ENCODE data around the gene TNS1.

DNA sequence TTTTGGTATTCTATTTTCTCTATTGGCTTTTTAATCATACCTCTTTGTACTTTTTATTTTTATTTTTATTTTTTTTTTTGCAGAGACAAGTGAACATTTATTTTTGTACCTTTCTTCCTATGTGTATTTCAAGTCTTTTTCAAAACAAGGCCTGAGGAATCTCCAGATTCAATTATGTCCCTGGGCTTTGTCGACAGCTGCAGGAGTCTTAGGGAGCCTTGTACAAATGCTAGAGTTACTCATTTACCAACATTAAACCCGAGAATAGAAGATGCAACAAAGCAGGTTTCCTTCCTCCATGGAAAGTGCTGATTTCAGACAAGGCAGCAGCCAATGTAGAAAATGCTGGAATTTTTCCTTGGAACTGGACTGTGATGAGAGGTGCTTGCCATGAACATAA lies 242.8 kb downstream of the TNS1 start:
- TF ChIP-seq, protein P1, sequence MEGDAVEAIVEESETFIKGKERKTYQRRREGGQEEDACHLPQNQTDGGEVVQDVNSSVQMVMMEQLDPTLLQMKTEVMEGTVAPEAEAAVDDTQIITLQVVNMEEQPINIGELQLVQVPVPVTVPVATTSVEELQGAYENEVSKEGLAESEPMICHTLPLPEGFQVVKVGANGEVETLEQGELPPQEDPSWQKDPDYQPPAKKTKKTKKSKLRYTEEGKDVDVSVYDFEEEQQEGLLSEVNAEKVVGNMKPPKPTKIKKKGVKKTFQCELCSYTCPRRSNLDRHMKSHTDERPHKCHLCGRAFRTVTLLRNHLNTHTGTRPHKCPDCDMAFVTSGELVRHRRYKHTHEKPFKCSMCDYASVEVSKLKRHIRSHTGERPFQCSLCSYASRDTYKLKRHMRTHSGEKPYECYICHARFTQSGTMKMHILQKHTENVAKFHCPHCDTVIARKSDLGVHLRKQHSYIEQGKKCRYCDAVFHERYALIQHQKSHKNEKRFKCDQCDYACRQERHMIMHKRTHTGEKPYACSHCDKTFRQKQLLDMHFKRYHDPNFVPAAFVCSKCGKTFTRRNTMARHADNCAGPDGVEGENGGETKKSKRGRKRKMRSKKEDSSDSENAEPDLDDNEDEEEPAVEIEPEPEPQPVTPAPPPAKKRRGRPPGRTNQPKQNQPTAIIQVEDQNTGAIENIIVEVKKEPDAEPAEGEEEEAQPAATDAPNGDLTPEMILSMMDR (IDR thresholded peaks at IDR 0.05): no peak
- no peak for TF ChIP-seq POLR2A (IDR thresholded peaks at IDR 0.05)

Measured in Peyer's patch (tissue), 4 donors.